Dedifferentiated amniotic fluid mesenchymal stem cell (primary cell): ENCODE data around the gene ZNF618.

Experiments used
- DNase-seq: peaks from one replicate; pipeline ENCODE4 v3.0.0-alpha.2; 2016; ENCODE audit errors: extremely low spot score

The ZNF618 gene

GRCh38 chr9:114059047-114059803 is 183.1 kb downstream of the ZNF618 start:
- no peak for DNase-seq

- DNase-seq, result no peak
These were observed 184.0 kb downstream of the ZNF618 start for GRCh38 chr9:114060070-114060469.

GRCh38 chr9:114060711-114061110 is 184.6 kb downstream of the ZNF618 start:
- no peak for DNase-seq

GRCh38 chr9:114061292-114061691 is 185.2 kb downstream of the ZNF618 start:
- no peak for DNase-seq

- no peak for DNase-seq
These were observed 185.8 kb downstream of the ZNF618 start for GRCh38 chr9:114061830-114062474.

GRCh38 chr9:114065304-114065703 is 189.2 kb downstream of the ZNF618 start:
- DNase-seq, result no peak

- no peak for DNase-seq
These were observed 193.5 kb downstream of the ZNF618 start for GRCh38 chr9:114069476-114070187.

GRCh38 chr9:114070188-114071103 is 194.3 kb downstream of the ZNF618 start:
- DNase-seq, result no peak

- no peak for DNase-seq
These were observed 195.2 kb downstream of the ZNF618 start for GRCh38 chr9:114071197-114071795.

- DNase-seq, result no peak
These were observed 196.4 kb downstream of the ZNF618 start for GRCh38 chr9:114072184-114073140.

GRCh38 chr9:114075602-114076001 is 199.5 kb downstream of the ZNF618 start:
- DNase-seq, result no peak

GRCh38 chr9:114076237-114077161 is 200.4 kb downstream of the ZNF618 start:
- DNase-seq, result no peak

GRCh38 chr9:114077162-114077837 is 201.2 kb downstream of the ZNF618 start:
- no peak for DNase-seq

- DNase-seq, result no peak
These were observed 202.1 kb downstream of the ZNF618 start, which contains the start of gene AMBP for GRCh38 chr9:114078021-114078780. Gene AMBP (minus strand): TSS chr9:114078300. CDS start chr9:114078209, 91 bp downstream.

- no peak for DNase-seq
These were observed 202.7 kb downstream of the ZNF618 start for GRCh38 chr9:114078781-114079156.

GRCh38 chr9:114080195-114080772 is 204.2 kb downstream of the ZNF618 start:
- no peak for DNase-seq

- DNase-seq, result no peak
These were observed 204.8 kb downstream of the ZNF618 start for GRCh38 chr9:114080773-114081440.
